ENCODE data around the gene GPBAR1.

DNA sequence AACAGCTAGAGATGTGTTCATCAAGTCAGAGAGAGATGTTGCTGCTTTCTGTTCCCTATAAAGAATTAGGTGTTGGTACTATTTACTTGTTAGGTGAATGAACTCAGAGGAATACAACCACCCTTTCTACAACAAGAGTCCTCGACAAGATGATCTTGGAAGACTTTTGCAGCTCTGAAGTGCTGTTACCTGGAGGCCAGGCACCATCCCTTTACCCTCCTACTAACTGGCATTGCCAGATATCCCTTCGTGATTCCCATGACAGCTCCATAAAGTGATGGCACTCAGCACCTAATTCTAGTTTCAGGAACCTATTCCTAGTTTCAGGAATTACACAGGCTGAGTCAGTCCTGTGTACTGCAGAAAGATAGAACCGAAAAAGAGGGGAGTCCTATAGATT is 33.9 kb upstream of the GPBAR1 start:
- no peak for TF ChIP-seq EZH2 (IDR thresholded peaks at IDR 0.05; ENCODE audit: borderline replicate concordance, low read depth, low read length, poor library complexity, severe bottlenecking)
- TF ChIP-seq, protein P1, sequence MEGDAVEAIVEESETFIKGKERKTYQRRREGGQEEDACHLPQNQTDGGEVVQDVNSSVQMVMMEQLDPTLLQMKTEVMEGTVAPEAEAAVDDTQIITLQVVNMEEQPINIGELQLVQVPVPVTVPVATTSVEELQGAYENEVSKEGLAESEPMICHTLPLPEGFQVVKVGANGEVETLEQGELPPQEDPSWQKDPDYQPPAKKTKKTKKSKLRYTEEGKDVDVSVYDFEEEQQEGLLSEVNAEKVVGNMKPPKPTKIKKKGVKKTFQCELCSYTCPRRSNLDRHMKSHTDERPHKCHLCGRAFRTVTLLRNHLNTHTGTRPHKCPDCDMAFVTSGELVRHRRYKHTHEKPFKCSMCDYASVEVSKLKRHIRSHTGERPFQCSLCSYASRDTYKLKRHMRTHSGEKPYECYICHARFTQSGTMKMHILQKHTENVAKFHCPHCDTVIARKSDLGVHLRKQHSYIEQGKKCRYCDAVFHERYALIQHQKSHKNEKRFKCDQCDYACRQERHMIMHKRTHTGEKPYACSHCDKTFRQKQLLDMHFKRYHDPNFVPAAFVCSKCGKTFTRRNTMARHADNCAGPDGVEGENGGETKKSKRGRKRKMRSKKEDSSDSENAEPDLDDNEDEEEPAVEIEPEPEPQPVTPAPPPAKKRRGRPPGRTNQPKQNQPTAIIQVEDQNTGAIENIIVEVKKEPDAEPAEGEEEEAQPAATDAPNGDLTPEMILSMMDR (conservative IDR thresholded peaks at IDR 0.05; ENCODE audit: low read depth, low read length): no peak

Measured in A673 (cell line).